GM15510 (cell line): Measurements from ENCODE around the gene ZNF254.

Experiments
- POLR2A ChIP-seq: IDR thresholded peaks from 3 replicates; pipeline ENCODE4 v1.6.1; 2011; ENCODE audit warnings: borderline replicate concordance; ENCODE audit not compliant: insufficient read length; ENCODE audit errors: extremely low read depth

Gene ZNF254

DNA sequence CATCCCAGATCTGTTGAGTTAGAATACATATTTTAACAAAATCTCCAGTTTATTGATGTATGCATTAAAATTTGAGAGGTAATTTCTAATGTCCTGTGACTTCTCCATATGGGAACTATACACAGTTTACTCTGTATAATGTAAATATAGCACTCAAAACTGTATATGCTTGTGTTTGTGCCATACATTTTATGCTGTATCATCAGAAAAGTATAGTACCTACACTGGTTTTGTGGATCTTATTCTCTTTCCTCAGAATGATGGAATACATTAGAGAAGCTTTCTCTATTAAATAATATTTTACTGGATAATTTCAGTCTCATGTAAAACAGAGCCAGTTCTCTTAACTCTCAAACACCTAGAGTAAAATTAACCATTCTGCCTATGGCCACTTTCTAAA, 53.6 kb downstream of the ZNF254 start:
- no peak for TF ChIP-seq POLR2A

- no peak for TF ChIP-seq POLR2A
These were observed 54.6 kb downstream of the ZNF254 start for GRCh38 chr19:24141612-24142011.

GRCh38 chr19:24142771-24143170, 55.8 kb downstream of the ZNF254 start:
- no peak for TF ChIP-seq POLR2A

DNA sequence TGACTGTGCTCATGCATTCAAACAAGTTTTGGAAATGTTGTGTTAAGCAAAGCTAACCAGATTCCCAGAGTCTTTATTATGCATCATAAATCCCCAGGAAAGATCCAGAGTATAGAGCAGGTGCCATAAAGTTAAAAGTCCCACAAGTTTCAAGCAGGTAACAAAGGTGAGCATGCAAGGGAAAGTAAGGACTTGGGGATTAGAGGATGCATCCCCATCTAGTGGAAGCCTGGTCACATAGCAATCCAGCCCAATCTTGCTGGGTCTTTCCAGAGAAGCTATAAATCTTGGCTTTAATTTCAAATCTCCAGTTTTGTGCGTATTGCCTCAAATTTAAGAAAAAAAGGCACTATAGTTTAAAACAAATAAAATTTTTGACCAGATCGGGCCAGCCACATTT, 72.7 kb downstream of the ZNF254 start:
- no peak for TF ChIP-seq POLR2A

DNA sequence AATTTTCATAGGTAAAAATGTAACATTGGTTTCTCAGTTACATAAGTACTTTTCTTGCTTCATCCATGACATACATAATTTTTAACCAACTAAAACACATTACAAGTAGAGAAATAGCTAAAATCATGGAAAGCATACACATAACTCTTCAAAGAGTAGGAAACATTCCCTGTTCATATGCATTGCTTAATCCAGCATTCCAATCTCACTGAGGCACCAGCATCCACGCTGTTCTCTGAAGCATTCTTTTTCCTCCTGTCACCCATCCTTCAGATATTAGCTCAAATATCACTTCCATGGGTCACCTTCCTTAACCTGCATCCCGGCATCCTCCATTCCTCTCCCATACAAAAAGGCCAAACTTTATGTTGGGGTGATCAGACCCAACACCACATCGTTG, 79.1 kb downstream of the ZNF254 start:
- no peak for TF ChIP-seq POLR2A

DNA sequence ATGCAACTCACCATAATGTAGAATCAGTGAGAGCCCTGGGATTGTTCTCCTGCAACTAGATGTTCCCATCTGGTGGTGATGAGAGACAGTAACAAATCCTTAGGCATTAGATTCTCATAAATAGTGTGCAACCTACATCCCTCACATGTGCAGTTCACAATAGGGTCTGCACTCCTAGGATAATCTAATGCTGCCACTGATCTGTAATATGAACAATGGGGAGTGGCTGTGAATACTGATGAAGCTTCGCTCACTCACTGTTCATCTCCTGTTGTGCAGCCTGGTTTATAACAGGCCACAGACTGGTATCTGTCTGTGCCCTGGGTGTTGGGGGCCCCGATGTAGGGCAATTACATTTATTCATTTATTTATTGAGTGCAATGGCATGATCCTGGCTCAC, 86.9 kb downstream of the ZNF254 start:
- no peak for TF ChIP-seq POLR2A

DNA sequence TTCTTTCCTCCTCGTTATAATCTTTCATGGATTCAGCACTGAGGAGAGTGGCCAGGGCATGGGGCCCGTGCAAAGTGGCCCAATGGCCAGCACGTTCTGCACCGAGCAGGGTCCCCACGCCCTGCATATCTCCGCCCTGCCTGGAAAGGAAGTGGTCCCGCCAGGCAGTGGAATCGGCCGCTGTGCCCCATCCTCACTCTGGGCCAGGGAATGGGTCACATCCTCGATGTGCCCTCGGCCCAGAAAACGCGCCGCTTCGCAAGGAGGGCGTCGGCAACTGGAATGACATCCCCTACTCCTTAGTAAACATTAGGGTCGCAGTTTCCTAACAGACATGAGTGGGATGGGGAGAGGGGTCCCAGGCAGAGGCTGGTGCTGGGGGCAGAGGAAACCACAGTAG, 90.7 kb downstream of the ZNF254 start:
- no peak for TF ChIP-seq POLR2A

DNA sequence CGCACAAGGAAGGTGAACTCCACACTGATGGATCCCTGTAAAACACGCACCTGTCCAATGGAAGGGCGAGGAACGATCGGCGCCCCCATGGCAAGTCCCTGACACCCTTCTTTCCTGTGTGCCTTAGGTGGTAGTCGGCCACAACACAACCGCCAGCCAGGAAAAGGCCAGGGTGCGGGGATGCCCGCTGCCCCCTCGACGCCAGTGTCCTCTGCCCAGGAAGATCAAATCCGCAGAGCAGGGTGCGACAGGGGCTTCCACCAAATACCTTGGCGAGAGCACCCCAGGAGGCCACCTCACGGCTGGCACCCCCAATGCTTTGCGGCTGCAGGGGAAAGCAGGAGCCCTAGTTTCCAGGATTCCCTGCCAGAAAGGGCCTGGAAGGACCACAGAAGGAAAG, 91.2 kb downstream of the ZNF254 start:
- TF ChIP-seq POLR2A: no peak
